ENCODE measurements around the gene SNTN.

The SNTN gene

DNA sequence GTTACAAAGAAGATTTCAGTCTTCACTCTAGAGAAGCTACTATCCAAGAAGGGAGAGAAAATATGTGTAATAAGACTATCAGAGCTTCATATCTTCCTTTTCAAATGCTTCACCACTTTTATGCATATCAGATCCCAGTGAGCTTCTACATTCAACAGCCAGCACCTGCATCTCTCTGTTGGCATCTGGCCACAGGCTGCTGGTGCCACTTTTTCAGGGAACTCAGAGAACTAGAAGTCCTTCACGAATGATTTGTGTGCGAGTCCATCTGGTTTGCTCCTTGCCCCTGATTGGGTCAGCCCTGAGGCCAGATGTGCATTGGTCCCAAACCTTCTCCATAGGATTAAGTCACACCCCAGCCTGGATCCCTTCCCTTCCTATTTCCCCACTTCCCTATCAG lies 22.1 kb downstream of the SNTN start:
- DNase-seq (ENCODE audit: low spot score): no peak

- DNase-seq (ENCODE audit: low spot score): no peak
These were observed 26.7 kb downstream of the SNTN start for GRCh38 chr3:63679186-63679585.

- no peak for DNase-seq (ENCODE audit: low spot score)
These were observed 31.6 kb downstream of the SNTN start for GRCh38 chr3:63684081-63684480.

DNA sequence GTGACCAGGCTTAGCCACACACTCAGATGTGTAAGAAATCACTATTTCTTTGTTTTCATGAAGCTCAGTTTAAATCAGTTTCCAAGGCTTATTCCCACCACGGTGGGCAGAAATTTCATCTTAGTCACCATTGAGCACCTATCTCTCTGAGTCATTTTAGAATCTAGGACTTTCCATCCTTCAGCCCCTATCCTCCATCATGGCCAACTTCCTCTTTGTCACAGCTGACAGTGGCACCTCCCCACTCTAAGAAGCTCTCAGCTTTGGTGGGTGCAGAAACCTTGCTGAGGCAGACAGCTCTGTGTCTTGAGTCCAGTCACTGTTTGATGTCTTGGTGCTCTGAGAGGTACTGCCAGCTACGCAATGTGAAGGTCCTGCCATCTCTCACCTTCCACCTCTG lies 32.9 kb downstream of the SNTN start:
- DNase-seq (ENCODE audit: low spot score): no peak

GRCh38 chr3:63687278-63688225 lies 35.1 kb downstream of the SNTN start:
- peak; percentile 17 for DNase-seq (ENCODE audit: low spot score)

GRCh38 chr3:63689285-63689684 lies 36.8 kb downstream of the SNTN start:
- DNase-seq (ENCODE audit: low spot score): no peak

DNA sequence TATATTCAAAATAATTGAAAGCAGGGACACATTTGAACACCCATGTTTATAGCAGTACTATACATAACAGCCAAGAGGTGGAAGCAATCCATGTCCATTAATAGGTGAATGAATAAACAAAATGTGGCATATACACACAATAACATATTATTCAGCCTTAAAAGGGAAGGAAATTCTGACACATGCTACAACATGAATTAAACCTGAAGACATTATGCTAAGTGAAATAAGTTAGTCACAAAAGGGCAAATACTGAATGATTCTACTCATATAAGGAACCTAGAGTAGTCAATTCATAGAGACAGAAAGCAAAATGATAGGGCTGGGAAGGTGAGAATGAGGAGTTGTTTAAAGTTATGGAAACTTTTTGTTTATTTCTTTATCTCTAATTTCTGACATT lies 40.9 kb downstream of the SNTN start:
- DNase-seq (ENCODE audit: low spot score): no peak

DNA sequence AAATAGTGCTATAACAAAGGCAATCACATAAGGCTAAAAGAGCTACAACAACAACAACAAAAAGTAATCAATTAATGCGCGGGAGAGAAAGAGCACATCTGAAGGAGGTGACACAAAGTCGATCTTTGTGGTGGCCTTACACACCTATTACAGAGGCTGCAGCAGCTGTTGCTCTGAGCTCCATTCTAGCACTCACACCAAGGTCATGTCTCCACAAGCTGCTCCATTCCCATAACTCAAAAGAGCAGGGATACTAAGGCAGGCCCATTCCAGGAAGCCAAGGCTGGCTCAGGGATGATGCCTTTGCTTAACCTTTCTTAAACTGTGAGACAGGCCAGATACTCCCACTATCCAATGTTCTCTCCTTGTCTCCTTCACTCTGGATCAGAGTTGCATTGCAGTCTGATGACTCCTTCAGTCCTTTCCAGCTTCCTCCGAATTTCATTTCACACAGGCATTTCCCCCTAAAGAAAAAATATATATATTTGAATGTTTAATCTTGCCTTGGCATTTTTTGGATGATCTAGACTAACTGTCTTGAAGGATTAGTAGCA lies 52.7 kb downstream of the SNTN start:
- peak; percentile 31 for DNase-seq (ENCODE audit: low spot score)

DNA sequence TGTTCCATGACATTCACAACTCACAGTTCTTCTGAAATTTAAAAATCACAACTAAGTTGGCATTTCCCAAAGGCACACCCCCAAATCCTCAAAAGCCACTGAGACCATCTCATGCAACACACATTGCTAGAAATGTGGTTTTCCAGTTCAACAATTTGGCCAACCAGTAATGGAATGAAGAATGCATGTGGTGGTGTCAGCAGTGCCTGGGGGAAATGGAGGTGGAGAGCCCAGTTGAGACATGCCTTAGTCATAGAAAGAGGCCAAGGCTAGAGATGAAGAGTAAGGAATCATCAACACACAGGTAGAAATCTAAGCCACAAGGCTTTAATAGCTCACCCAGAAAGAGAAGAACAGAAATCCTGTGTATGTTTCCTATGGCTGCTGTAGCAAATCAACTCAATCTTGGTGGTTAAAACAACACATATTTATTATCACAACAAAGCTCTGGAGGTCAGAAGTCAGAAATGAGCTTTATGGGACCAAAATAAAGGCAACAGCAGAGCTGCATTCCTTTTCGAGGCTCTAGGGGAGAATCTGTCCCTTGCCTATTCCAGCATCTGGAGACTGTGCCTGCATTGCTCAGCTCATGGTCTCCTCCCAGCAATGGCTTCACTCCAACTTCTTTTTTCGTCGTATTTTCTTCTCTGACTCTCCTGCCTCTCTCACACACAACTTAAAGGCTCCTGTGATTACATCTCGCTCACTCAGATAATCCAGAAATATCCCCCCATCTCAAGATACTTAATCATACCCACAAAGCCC lies 54.0 kb downstream of the SNTN start:
- peak; percentile 93 for DNase-seq (ENCODE audit: low spot score)

GRCh38 chr3:63707731-63708130 lies 55.3 kb downstream of the SNTN start:
- DNase-seq (ENCODE audit: low spot score): no peak

DNA sequence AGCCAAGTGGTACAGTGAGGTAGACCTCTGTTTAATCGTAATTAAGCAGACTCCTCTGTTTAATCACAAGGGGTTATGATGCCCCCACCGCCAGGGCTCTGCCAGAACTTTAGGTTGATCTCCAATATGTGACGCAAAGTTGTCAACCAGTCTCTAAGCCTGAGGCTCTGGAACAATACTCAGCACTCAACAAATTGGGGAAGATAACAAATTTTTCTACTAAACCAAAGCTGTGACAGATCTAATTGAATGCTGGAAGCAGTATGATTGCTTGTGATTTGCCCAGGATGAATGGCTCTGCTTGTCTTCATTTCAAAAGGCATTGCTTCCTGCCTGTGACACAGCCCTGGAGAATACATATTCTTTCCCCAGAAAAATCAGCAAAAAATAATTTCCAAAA lies 57.1 kb downstream of the SNTN start:
- DNase-seq (ENCODE audit: low spot score): no peak

Measured in kidney tubule cell (primary cell).